HK-2 (cell line): Measurements from ENCODE around the gene TNK2.
"Not testable (repeated sequence)": the region's sequence is repeated elsewhere in the genome, so short reads cannot be mapped to it uniquely, and the experiment has no call there.

Experiments
- DNase-seq: peaks from one replicate; pipeline ENCODE4 v3.0.0-alpha.2; 2018; ENCODE audit not compliant: unreplicated experiment

The TNK2 gene

DNA sequence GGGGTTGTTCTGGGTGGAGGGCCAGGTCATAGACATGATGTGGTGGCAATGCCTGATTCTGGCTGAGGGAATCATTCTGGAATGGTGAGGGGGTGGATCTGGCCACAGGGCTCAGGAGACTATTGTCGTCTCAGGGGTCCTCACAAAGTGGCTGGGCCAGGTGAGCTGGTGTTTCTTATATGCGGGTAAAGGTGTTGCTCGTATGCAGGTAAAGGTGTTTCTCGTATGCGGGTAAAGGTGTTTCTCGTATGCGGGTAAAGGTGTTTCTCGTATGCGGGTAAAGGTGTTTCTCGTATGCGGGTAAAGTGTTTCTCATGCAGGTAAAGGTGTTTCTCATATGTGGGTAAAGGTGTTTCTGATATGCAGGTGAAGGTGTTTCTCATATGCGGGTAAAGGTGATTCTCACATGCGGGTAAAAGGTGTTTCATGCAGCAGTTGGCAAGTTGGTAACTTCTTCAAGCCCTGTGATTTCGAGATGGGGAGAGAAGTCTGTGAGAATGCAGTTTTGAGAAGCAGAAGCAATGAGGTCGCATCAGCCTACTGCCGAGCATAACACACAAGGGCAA, 86.1 kb downstream of the TNK2 start:
- DNase-seq = no peak

DNA sequence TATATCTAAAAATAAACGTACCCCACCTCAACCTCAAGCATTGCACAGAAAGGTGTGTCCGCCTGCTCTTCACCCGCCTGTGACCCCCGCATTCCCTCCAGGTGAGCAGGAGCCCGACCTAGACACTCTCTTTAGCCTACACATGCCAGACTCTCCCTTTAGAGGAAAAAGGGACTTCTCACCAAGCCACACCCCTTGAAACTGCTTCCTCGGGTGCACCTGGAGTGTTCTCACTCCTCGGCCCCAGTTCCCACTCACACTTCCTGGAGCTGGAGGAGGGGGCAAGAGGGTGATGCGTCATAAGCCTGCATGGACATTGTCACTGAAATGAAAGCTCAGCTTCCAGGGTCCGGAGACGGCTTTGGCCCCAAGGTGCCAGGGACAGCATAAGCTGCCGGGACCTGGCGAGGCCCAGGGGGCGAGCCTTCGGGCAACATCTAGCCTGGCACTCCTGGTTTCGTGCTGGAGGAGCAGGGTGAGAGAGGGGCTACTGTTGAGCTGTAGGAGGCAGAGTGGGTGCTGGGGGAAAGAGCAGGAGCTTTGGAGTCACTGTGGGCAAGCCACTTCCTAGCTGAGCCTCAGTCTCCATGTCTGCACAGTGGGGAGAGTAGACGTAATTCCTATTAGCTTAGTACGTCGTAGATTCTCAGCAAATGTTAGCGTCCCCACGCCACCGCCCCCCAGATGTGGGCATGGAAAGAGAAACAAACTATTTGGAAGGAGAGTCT, 86.8 kb downstream of the TNK2 start:
- no peak for DNase-seq

DNA sequence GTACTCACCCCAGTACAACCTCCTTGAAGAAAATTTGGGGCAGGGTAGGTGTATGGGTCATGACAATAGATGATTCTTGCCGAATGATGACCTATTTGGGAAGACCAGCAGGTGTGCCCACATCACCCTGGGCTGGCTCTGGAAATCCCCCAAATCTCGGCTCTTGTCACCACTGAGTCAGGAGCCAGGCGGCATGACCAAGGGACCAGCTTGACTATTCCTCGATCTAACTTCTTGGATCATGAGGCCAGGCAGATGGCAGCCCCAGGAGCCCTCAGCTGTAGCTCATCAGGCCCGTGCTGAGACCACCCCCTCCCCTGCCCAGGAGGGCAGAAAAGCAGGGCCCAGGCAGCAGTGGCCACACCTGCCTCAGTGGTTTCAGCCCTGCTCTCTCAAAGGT, 87.5 kb downstream of the TNK2 start:
- DNase-seq = no peak

DNA sequence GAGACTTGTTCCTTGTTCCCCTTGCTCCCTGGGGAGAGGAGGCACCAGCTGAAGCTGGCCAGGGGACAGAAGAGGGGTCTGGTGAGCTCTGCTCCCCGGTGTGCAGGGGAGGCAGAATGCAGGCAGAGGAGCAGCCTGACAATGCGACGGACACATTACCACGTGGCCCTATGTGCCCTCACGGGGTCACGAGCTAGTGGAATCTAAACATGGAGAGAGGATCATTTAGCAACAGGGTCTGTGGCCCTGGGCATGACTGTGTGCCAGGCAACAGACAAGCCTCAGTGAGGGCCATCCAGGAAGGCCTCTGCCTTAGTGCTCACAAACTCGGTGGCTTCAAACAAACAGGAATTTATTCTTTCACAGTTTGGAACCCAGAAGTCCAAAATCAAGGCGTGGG, 88.2 kb downstream of the TNK2 start:
- no peak for DNase-seq

DNA sequence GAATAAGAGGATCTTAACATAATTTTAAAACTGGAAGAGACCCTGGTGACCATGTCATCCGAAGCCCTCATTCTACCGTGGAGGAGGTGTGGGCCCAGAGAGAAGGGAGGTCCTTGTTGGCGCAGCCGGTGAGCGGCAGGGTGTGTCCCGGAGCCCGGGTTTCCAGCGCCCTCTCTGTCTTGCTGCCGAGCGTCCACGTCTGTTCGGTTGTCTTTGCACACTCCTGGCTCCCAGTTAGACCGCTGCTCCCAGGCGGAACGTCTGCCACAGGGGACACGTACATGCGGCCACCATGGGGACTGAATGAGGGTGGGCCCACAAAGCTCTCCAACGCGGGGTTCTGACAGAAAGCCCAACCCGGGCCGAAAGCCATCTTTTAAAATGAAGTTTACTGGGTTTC, 90.0 kb downstream of the TNK2 start:
- no peak for DNase-seq

DNA sequence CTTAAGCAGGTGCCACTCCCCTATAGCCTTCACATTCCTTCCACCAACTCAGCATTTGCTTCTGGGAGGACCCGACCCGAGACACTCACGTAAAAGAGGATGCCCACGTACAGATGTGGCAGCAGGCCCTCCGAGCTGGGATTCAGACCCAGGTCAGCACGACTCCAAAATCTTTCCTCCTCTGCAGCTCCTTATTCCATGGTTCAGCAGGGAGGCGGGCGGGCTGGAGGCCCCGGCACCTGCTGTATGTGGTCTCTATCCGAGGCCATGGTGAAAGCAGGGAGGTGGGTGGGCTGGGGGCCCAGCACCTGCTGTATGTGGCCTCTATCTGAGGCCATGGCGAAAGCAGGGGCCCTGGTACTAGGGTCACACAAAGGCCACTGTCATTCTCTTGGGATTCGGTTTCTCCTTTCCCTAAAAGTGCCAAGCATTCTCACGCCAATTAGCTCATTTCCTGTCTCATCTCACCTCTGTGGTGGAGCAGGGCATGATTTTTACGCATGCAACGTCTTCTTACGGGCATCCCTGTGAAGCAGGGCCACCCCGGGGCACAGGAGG, 90.7 kb downstream of the TNK2 start:
- no peak for DNase-seq

DNA sequence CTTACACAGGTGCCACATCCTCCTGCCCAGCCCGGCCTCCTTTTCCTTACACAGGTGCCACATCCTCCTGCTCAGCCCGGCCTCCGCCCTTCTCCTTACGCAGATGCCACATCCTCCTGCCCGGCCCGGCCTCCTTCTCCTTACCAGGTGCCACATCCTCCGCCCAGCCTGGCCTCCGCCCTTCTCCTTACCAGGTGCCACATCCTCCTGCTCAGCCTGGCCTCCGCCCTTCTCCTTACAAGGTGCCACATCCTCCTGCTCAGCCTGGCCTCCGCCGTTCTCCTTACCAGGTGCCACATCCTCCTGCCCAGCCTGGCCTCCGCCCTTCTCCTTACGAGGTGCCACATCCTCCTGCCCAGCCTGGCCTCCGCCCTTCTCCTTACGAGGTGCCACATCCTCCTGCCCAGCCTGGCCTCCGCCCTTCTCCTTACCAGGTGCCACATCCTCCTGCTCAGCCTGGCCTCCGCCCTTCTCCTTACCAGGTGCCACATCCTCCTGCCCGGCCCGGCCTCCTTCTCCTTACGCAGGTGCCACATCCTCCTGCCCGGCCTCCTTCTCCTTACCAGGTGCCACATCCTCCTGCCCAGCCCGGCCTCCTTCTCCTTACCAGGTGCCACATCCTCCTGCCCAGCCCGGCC, 92.0 kb downstream of the TNK2 start:
- not testable (repeated sequence) for DNase-seq

DNA sequence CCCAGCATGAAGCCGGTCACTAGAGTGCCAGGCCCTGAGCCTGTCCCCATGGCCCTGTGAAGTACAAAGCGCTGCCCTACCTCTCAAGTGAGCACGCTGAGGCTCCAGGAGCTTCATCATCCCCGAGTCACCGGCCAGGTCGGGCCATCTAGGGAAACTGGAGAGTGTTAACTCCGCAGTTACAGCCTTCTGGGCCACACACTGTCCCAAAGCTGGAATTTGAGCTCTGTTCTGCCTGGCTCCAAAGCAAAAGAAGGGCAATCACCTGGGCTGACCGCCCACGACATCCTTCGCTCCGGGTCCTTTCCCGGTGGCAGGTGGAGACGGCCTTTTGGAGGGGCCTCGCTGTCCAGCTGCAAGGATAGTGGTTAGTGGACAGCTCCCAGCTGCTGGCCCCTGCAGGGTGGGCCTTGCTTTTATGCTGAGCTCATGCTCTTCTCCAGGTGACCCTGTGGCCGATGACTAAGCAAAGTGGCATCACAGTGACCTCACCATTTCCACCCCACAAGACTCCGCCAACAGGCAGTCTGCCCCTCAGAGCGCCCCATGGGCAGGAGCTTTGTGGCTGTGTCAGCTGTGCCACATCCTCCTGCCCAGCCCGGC, 93.1 kb downstream of the TNK2 start:
- peak; percentile 78 for DNase-seq

DNA sequence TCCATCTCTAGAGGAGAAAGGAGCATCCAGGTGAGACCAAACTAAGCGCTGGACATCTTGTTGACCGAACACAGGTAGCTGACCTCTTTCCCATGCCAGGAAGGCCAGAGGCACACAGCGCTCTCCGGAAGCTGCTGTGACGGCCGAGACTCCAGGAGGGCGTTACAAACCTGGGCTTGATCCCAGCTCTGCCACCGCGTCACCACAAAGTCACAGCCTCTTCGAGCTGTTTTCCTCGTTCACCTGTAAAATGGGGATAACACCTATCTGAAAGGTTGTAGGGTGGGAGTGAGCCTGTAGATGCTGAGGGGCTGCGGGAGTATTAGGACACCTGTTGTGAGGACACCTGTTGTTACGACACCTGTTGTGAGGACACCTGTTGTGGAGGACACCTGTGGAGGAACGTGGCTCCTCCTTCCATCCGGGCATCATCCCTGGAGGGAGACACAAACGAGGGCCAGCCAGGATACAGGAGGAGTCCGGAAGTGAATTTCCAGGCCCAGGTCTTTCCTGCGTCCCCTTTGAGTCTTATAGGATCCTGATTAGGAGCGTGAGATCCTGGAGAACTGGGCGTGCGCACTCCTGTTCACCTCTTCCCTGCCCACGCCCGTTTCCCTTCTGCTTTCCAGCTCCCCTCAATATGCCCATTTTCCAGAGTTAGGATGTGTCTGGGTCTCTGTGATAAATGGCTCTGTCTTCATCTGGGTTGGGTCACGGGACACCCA, 94.3 kb downstream of the TNK2 start:
- no peak for DNase-seq
